MM.1S (cell line): ENCODE measurements around the gene CDC16.

Source experiments
- EZH2 ChIP-seq: fragments of 300-600 bp; sonication (generic); optimal IDR thresholded peaks from 2 replicates; pipeline ENCODE3; 2017; ENCODE audit warnings: low read depth, mild to moderate bottlenecking, antibody characterized with exemption, low read length, mixed read lengths
- EZH2phosphoT487 ChIP-seq: fragments of 300-600 bp; sonication (generic); IDR thresholded peaks from 2 replicates; pipeline ENCODE4 v1.6.1; 2018; ENCODE audit warnings: antibody characterized with exemption, low read length
- TF ChIP-seq, protein P1 (sequence below): fragments of 300-600 bp; sonication (generic); IDR thresholded peaks from 2 replicates; pipeline ENCODE4 v1.5.1; 2016; ENCODE audit warnings: antibody characterized with exemption, low read length, mixed read lengths

DNA sequence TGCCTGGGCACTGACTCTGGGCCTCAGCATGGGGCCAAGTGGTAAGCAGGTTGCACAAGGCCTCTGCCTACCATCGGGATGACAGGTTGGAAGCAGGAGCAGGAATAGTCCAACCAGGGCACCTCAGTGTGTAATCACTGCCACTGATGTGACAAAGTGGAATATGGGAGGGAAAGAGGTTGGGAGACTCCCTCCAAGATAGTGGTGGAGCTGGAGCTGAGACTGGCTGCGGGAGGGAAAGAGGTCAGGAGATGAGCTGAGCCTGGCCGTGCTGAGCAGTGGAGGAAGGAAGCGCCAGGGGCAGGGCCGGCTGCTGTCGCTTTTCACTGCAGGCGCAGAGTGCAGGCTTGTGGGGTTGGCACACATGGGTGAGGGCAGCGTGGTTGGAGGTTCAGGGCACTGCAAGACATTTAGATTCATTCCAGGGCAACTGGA, 53.5 kb downstream of the CDC16 start:
- TF ChIP-seq, protein P1, sequence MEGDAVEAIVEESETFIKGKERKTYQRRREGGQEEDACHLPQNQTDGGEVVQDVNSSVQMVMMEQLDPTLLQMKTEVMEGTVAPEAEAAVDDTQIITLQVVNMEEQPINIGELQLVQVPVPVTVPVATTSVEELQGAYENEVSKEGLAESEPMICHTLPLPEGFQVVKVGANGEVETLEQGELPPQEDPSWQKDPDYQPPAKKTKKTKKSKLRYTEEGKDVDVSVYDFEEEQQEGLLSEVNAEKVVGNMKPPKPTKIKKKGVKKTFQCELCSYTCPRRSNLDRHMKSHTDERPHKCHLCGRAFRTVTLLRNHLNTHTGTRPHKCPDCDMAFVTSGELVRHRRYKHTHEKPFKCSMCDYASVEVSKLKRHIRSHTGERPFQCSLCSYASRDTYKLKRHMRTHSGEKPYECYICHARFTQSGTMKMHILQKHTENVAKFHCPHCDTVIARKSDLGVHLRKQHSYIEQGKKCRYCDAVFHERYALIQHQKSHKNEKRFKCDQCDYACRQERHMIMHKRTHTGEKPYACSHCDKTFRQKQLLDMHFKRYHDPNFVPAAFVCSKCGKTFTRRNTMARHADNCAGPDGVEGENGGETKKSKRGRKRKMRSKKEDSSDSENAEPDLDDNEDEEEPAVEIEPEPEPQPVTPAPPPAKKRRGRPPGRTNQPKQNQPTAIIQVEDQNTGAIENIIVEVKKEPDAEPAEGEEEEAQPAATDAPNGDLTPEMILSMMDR: no peak
- TF ChIP-seq EZH2phosphoT487: no peak
- TF ChIP-seq EZH2: no peak
